Measurements from ENCODE around the gene SLC22A23.

The SLC22A23 gene

DNA sequence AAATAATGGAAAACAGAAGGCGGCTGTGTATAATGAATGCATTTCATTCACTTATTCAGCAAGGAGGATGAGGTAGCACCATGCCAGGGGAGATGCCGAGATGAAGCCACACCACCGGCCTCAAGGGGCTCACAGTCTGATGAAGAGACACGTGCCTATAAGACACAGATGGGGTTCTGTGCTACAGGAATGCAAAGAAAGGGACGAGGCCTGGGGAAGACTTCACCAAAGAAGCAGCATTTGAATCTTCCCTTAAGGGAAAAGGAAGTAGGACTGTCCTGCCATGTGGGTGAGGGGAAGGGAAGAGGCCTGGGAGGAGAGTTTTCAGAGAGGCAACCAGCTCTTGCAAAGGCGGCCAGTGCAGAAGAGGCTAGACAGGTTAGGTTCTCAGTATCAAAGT, 99.2 kb downstream of the SLC22A23 start:
- no peak for DNase-seq
- no peak overlapping the region for H3K4me3 ChIP-seq (ENCODE audit: low read length)
- H3F3A ChIP-seq (ENCODE audit: insufficient read depth, low read length): peaks cover 18% of the 10 kb centered on the region; the same call in 1 of the 2 replicates
- H3K9ac ChIP-seq (ENCODE audit: low read length): no peak overlapping the region
- no peaks in the 10 kb centered on the region for H3K9me3 ChIP-seq (replicated peaks; ENCODE audit: insufficient read depth, low read length)
- no peaks in the 10 kb centered on the region for H4K20me1 ChIP-seq (ENCODE audit: insufficient read depth, low read length)
- no peak overlapping the region for H3K4me2 ChIP-seq (ENCODE audit: low read depth, low read length)
- TF ChIP-seq EZH2phosphoT487 (IDR thresholded peaks at IDR 0.05; ENCODE audit: low read length) (no peak), EZH2 (optimal IDR thresholded peaks at IDR 0.05; ENCODE audit: low read depth, low read length) (no peak)
- TF ChIP-seq, protein P1, sequence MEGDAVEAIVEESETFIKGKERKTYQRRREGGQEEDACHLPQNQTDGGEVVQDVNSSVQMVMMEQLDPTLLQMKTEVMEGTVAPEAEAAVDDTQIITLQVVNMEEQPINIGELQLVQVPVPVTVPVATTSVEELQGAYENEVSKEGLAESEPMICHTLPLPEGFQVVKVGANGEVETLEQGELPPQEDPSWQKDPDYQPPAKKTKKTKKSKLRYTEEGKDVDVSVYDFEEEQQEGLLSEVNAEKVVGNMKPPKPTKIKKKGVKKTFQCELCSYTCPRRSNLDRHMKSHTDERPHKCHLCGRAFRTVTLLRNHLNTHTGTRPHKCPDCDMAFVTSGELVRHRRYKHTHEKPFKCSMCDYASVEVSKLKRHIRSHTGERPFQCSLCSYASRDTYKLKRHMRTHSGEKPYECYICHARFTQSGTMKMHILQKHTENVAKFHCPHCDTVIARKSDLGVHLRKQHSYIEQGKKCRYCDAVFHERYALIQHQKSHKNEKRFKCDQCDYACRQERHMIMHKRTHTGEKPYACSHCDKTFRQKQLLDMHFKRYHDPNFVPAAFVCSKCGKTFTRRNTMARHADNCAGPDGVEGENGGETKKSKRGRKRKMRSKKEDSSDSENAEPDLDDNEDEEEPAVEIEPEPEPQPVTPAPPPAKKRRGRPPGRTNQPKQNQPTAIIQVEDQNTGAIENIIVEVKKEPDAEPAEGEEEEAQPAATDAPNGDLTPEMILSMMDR (IDR thresholded peaks at IDR 0.05; ENCODE audit: low read length): no peak
- H2AFZ ChIP-seq (ENCODE audit: low read length): no peak overlapping the region
- H3K36me3 ChIP-seq (replicated peaks; ENCODE audit: insufficient read depth, low read length): no peaks in the 10 kb centered on the region
- no peaks in the 10 kb centered on the region for H3K79me2 ChIP-seq (ENCODE audit: low read length)
- no peaks in the 10 kb centered on the region for H3K27me3 ChIP-seq (replicated peaks; ENCODE audit: insufficient read depth, low read length)
- peaks cover 7% of the 10 kb centered on the region; the same call in 1 of the 2 replicates for H3K4me1 ChIP-seq (ENCODE audit: low read length)
- no peaks in the 10 kb centered on the region for H3K9me2 ChIP-seq (replicated peaks; ENCODE audit: insufficient read depth, low read length)
- no peak overlapping the region for H3K27ac ChIP-seq (ENCODE audit: low read length)

DNA sequence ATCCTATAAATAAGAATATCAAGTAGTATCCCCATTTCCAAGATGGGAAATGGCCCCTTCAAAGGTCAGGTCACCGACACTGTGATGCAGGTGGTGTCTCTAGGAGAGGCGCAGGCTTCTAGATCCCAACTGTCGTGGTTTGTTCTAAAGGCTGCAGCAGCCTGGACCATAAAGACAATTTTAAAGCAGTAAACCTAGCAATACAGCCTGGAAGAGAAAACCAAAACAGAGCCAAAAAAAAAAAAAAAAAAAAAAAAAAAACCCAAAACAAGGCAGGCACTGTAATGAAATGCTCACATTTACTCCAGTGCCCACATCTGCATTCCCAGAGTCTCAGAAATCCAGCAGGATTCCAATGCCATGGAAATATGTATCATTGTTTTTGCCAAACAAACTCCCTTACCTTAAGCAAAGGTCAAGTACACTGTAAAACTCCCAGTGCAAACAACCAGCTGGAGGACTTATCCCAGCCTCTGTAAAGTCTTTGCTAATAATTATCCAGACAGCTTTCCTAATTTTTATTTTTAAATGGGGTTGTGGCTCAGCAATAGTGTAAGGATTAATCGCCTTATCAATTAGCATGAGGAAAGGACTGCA, 99.9 kb downstream of the SLC22A23 start:
- Histone ChIP-seq H3K4me1 (ENCODE audit: low read length) (peaks cover 7% of the 10 kb centered on the region; the same call in 1 of the 2 replicates), H3F3A (ENCODE audit: insufficient read depth, low read length) (peaks cover 18% of the 10 kb centered on the region; the same call in 1 of the 2 replicates), H3K9me2 (replicated peaks; ENCODE audit: insufficient read depth, low read length) (no peaks in the 10 kb centered on the region), H3K4me2 (ENCODE audit: low read depth, low read length) (peak overlapping the region; percentile 85), H2AFZ (ENCODE audit: low read length) (peak overlapping the region; percentile 75), H3K27ac (ENCODE audit: low read length) (peak overlapping the region; percentile 50; the same call in 1 of the 2 replicates), H3K79me2 (ENCODE audit: low read length) (no peaks in the 10 kb centered on the region), H3K9ac (ENCODE audit: low read length) (no peak overlapping the region; the same call in 1 of the 2 replicates), H3K9me3 (replicated peaks; ENCODE audit: insufficient read depth, low read length) (no peaks in the 10 kb centered on the region), H3K27me3 (replicated peaks; ENCODE audit: insufficient read depth, low read length) (no peaks in the 10 kb centered on the region), H3K4me3 (ENCODE audit: low read length) (peak overlapping the region; percentile 69), H3K36me3 (replicated peaks; ENCODE audit: insufficient read depth, low read length) (no peaks in the 10 kb centered on the region), H4K20me1 (ENCODE audit: insufficient read depth, low read length) (no peaks in the 10 kb centered on the region)
- TF ChIP-seq, protein P1 (IDR thresholded peaks at IDR 0.05; ENCODE audit: low read length): no peak
- TF ChIP-seq EZH2phosphoT487 (IDR thresholded peaks at IDR 0.05; ENCODE audit: low read length): no peak
- no peak for TF ChIP-seq EZH2 (optimal IDR thresholded peaks at IDR 0.05; ENCODE audit: low read depth, low read length)
- DNase-seq: no peak

DNA sequence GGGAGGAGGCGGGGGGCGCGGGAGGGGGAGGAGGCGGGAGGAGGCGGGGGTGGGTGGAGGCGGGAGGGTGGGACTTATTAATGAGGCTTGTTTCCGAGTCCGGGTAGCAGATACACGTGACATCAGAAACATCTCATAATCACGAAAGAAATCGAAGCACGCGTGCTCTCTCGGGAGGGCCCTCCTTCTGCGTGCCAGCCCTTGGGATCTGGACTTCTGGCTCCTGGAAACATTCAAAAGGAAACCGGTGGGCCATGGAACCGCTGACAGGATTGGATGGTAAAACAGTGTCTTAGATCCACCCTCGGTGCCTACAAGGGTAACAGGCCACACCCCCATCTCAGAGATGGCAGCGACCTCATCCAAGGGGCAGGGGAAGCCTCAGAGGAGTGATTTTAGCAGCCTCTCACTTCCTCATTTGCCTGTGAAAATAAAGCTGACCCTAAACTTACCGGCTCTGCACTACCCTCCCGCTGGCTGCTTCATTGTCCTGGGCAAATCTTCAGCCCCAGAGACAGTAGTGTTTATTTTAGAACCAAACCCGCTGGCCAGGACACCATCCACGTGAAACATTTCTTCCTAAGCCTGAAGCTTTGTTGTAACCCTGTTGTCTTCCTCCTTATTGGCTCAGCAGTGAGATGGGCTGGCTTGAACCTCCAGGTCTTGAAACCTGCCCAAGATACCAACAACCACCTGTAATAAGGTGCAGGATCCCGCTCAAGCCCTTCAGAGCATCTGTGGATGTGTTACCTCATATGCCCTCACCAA, 100.6 kb downstream of the SLC22A23 start:
- Histone ChIP-seq H3K9ac (ENCODE audit: low read length) (peak overlapping the region; percentile 49; the same call in 1 of the 2 replicates), H4K20me1 (ENCODE audit: insufficient read depth, low read length) (no peaks in the 10 kb centered on the region), H3K4me3 (ENCODE audit: low read length) (peak overlapping the region; percentile 69), H3K79me2 (ENCODE audit: low read length) (no peaks in the 10 kb centered on the region), H3K9me2 (replicated peaks; ENCODE audit: insufficient read depth, low read length) (no peaks in the 10 kb centered on the region), H3K4me1 (ENCODE audit: low read length) (peaks cover 7% of the 10 kb centered on the region; the same call in 1 of the 2 replicates), H3K27me3 (replicated peaks; ENCODE audit: insufficient read depth, low read length) (no peaks in the 10 kb centered on the region), H3F3A (ENCODE audit: insufficient read depth, low read length) (peaks cover 18% of the 10 kb centered on the region; the same call in 1 of the 2 replicates), H2AFZ (ENCODE audit: low read length) (peak overlapping the region; percentile 75), H3K36me3 (replicated peaks; ENCODE audit: insufficient read depth, low read length) (no peaks in the 10 kb centered on the region), H3K4me2 (ENCODE audit: low read depth, low read length) (peak overlapping the region; percentile 85), H3K27ac (ENCODE audit: low read length) (peak overlapping the region; percentile 50; the same call in 1 of the 2 replicates), H3K9me3 (replicated peaks; ENCODE audit: insufficient read depth, low read length) (no peaks in the 10 kb centered on the region)
- peak; percentile 70 for DNase-seq
- TF ChIP-seq EZH2 (optimal IDR thresholded peaks at IDR 0.05; ENCODE audit: low read depth, low read length) (no peak), EZH2phosphoT487 (IDR thresholded peaks at IDR 0.05; ENCODE audit: low read length) (no peak)
- TF ChIP-seq, protein P1 (IDR thresholded peaks at IDR 0.05; ENCODE audit: low read length): no peak

Data from MM.1S (cell line).